Suprapubic skin (tissue), 3 donors: Measurements from ENCODE around the gene STX1B.

Source experiments
- CTCF ChIP-seq, 2 donors: fragments of 200-600 bp in 1 of 2; fragments of 450-650 bp in 1 of 2; sonication (generic) in 1 of 2; IDR thresholded peaks; one replicate each; pipeline ENCODE4 v1.5.1; 2016 to 2019; ENCODE audit warnings: antibody characterized with exemption in 2 of 2, mild to moderate bottlenecking in 1 of 2, moderate library complexity in 1 of 2
- EP300 ChIP-seq: sonication (generic); formaldehyde crosslinking; IDR thresholded peaks from one replicate; pipeline ENCODE4 v1.6.1; 2017; ENCODE audit warnings: antibody characterized with exemption
- POLR2A ChIP-seq, 2 donors: fragments of 450-650 bp; IDR thresholded peaks; one replicate each; pipeline ENCODE4 v1.6.1; 2017; ENCODE audit warnings: antibody characterized with exemption in 2 of 2, mild to moderate bottlenecking in 2 of 2, moderate library complexity in 2 of 2

- no peak for TF ChIP-seq EP300
- TF ChIP-seq CTCF (IDR thresholded peaks at IDR 0.05), result no peak
- TF ChIP-seq POLR2A (IDR thresholded peaks at IDR 0.05), result no peak
These were observed 27.7 kb downstream of the STX1B start for GRCh38 chr16:30982548-30983288.
